Measurements from ENCODE around the gene FRMD7. TPM values are rescaled to one million over a fixed set of nuclear protein-coding genes. Genes with fewer than 3 reads are reported as not detected.
"Not testable (repeated sequence)": the region's sequence is repeated elsewhere in the genome, so short reads cannot be mapped to it uniquely, and the experiment has no call there.

The FRMD7 gene
- total and polyA plus RNA-seq, 7 donors: under 0.01 to 0.55 TPM; not detected in 5

DNA sequence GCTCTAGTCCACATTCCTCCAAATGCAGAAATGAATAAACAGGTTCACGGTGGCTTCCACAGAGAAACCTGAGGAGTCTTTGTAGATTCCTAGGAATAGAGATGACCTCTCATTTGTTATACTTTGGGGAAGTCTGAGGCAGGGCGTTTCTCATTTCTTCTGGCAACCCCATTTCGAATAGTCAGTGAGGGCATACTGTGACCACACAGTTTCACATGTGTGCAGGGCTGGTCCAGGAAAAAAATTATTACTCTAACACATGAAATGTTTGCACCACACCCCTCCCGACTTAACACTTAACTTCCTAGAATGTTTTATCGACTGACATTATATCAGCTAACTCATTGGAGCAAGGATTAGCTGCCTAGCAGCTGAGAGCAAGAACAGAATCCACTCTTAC lies 12.0 kb downstream of the FRMD7 start:
- H3K27ac ChIP-seq: no peak overlapping the region
- intact Hi-C loops (cut with DNase I): no loop called here
- WGBS, 2 donors: 70 to 88% methylated on average over 5 of the region's 5 CpGs

DNA sequence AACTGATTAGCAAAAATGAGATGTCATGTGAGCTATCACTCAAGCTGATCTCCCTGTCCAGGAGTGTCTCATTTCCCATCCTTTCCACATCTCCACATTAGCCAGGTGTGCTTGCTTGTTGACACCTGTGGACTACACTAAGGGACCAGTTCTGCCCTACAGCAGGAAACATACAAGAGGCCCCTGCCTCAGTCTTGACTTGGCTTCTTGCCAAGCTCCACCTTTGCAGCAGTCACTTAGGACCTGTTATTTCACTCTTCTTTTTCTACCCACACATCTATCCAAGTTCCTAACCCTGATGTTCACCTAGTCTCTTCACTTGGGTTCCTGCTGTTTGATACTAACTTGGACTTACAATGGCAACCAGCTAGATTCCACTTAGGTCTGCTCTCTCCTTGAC lies 13.2 kb downstream of the FRMD7 start:
- H3K27ac ChIP-seq: no peak overlapping the region
- no peaks in the 10 kb centered on the region for H3K4me1 ChIP-seq
- H3K36me3 ChIP-seq: no peaks in the 10 kb centered on the region
- H3K9me3 ChIP-seq: no peaks in the 10 kb centered on the region
- DNase-seq: no peak
- TF ChIP-seq POLR2A (IDR thresholded peaks at IDR 0.05) (no peak), POLR2AphosphoS5 (IDR thresholded peaks at IDR 0.05) (no peak), EP300 (IDR thresholded peaks at IDR 0.05) (no peak)
- TF ChIP-seq, protein P1, sequence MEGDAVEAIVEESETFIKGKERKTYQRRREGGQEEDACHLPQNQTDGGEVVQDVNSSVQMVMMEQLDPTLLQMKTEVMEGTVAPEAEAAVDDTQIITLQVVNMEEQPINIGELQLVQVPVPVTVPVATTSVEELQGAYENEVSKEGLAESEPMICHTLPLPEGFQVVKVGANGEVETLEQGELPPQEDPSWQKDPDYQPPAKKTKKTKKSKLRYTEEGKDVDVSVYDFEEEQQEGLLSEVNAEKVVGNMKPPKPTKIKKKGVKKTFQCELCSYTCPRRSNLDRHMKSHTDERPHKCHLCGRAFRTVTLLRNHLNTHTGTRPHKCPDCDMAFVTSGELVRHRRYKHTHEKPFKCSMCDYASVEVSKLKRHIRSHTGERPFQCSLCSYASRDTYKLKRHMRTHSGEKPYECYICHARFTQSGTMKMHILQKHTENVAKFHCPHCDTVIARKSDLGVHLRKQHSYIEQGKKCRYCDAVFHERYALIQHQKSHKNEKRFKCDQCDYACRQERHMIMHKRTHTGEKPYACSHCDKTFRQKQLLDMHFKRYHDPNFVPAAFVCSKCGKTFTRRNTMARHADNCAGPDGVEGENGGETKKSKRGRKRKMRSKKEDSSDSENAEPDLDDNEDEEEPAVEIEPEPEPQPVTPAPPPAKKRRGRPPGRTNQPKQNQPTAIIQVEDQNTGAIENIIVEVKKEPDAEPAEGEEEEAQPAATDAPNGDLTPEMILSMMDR (IDR thresholded peaks at IDR 0.05): no peak
- no peak overlapping the region for H3K4me3 ChIP-seq
- intact Hi-C loops (cut with DNase I): no loop called here
- no peaks in the 10 kb centered on the region for H3K27me3 ChIP-seq

More for the DNA sequence above, 12.0 kb downstream of the FRMD7 start:
- Histone ChIP-seq H3K36me3 (no peaks in the 10 kb centered on the region), H3K4me3 (no peak overlapping the region), H3K4me1 (no peaks in the 10 kb centered on the region), H3K27me3 (no peaks in the 10 kb centered on the region), H3K9me3 (no peaks in the 10 kb centered on the region)
- TF ChIP-seq, protein P1 (IDR thresholded peaks at IDR 0.05): no peak
- TF ChIP-seq POLR2AphosphoS5 (IDR thresholded peaks at IDR 0.05): no peak
- no peak for TF ChIP-seq POLR2A (IDR thresholded peaks at IDR 0.05)
- TF ChIP-seq EP300 (IDR thresholded peaks at IDR 0.05): no peak
- no peak for DNase-seq

DNA sequence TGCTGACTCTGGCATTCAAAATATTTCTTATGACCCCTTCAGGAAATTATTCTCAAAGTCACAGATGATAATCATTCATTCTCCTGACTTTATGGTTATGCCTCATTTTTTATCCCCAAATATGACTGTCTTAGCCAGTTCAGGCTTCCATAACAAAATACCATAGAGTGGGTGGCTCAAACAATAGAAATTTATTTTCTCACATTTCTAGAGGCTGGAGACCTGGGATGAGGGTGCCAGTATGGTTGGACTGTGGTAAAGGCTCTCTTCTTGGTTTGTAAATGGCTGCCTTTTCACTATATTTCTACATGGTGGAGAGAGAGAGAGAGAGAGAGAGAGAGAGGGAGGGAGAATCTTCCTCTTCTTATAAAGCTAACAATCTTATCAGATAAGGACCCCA lies 20.5 kb downstream of the FRMD7 start:
- Histone ChIP-seq H3K4me1 (no peaks in the 10 kb centered on the region), H3K27ac (no peak overlapping the region), H3K27me3 (no peaks in the 10 kb centered on the region), H3K4me3 (no peak overlapping the region), H3K9me3 (no peaks in the 10 kb centered on the region), H3K36me3 (no peaks in the 10 kb centered on the region)
- no peak for DNase-seq
- TF ChIP-seq POLR2A (IDR thresholded peaks at IDR 0.05) (no peak), POLR2AphosphoS5 (IDR thresholded peaks at IDR 0.05) (no peak)
- TF ChIP-seq, protein P1 (IDR thresholded peaks at IDR 0.05): no peak
- intact Hi-C loops (cut with DNase I): no loop called here

DNA sequence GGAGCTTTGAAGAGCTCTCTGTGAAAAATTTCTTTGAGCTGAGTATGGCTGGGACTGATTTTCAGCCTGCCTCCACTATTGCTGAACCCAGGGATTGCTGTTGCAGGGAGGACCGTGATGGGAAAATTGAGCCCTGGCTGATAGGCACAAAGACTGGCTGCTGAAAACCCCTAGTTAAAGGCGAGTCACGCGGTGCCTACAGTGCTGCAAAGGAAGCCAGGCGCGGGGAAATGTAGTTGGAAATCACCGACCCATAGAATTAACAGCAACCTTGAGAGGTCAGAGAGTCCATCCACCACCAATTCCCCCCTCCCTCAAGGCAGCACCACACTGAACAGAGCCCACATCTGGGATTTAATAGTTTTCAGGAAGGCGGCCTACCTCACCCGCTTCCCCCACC lies 26.0 kb downstream of the FRMD7 start:
- Histone ChIP-seq H3K27ac (no peak overlapping the region), H3K36me3 (no peaks in the 10 kb centered on the region), H3K9me3 (no peaks in the 10 kb centered on the region), H3K4me3 (no peak overlapping the region), H3K4me1 (no peaks in the 10 kb centered on the region), H3K27me3 (no peaks in the 10 kb centered on the region)
- WGBS, 2 donors: 80 to 95% methylated on average over 8 to 9 of the region's 9 CpGs
- intact Hi-C loops (cut with DNase I): no loop called here
- no peak for DNase-seq
- TF ChIP-seq, protein P1 (IDR thresholded peaks at IDR 0.05): no peak
- TF ChIP-seq POLR2A (IDR thresholded peaks at IDR 0.05) (no peak), POLR2AphosphoS5 (IDR thresholded peaks at IDR 0.05) (no peak), EP300 (IDR thresholded peaks at IDR 0.05) (no peak)

DNA sequence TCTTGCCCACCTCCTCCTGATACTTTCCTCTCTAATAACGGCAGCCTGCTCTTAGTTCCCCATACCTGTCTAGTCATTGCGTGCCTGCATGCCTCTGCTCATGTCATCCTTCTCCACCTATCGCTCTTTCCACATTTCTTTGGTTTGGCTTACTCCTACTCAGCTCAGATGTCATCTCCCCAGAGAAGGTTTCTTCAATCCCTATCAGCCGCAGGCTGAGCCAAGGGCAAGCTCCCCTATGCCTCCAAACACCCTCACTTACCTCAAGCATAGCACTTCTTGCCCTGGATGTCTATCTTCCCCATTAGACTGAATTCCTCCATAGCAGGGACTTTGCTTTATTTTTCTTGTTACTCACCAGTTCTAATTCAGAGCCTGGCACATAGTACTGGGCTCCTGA lies 26.6 kb downstream of the FRMD7 start:
- no peak overlapping the region for H3K27ac ChIP-seq
- WGBS, 2 donors: 91 to 93% methylated on average over 4 of the region's 4 CpGs
- intact Hi-C loops (cut with DNase I): no loop called here

DNA sequence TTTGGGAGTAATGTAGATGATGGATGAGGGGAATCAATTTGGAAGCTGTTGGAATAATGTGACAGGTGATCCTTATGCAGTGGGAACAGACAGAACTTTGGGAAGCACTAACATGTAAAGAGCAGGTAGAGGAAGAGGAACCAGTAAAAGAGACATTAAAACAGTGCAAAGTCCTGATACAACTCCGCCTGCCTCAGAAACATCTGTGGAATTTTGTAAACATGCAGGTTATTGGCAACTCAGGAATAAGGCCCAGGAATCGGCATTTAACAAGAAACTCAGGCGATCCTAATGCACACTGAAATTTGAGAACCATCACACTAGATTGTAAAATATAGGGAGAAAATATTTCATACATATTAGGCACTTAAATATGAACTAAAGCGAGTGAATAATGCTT lies 29.1 kb downstream of the FRMD7 start:
- intact Hi-C loops (cut with DNase I): loop anchor here (10.0 kb wide), 1 partner anchor 536 kb away; no protein-coding TSS in a partner anchor
- H3K36me3 ChIP-seq, H3K4me3 ChIP-seq, H3K4me1 ChIP-seq, DNase-seq, H3K9me3 ChIP-seq, H3K27me3 ChIP-seq, H3K27ac ChIP-seq: not testable (repeated sequence)
- WGBS, 2 donors: 29 to 67% methylated on average over 4 of the region's 4 CpGs

More for the DNA sequence above, 26.6 kb downstream of the FRMD7 start:
- Histone ChIP-seq H3K27me3 (no peaks in the 10 kb centered on the region), H3K36me3 (no peaks in the 10 kb centered on the region), H3K4me1 (no peaks in the 10 kb centered on the region), H3K9me3 (no peaks in the 10 kb centered on the region), H3K4me3 (no peak overlapping the region)
- DNase-seq: no peak
- TF ChIP-seq POLR2A (IDR thresholded peaks at IDR 0.05) (no peak), EP300 (IDR thresholded peaks at IDR 0.05) (no peak), POLR2AphosphoS5 (IDR thresholded peaks at IDR 0.05) (no peak)
- TF ChIP-seq, protein P1 (IDR thresholded peaks at IDR 0.05): no peak

Measured in sigmoid colon (tissue), 7 donors.